H1 (cell line): ENCODE data around the gene GLMP. TPM values are rescaled to one million over a fixed set of nuclear protein-coding genes. Genes with fewer than 3 reads are reported as not detected.

Experiments
- CTCF ChIA-PET: fragments of 300-600 bp; sonication (Branson Sonifier 250); formaldehyde crosslinking; loops from one replicate; lab custom pipeline; 2021; ENCODE audit not compliant: partially characterized antibody; lab: Charles Lee
- POLR2A ChIA-PET: fragments of 300-600 bp; sonication (Branson Sonifier 250); formaldehyde crosslinking; loops from one replicate; lab custom pipeline; 2021; ENCODE audit warnings: inconsistent platforms; ENCODE audit not compliant: partially characterized antibody; lab: Charles Lee
- DNase-seq, 2 experiments: peaks; one replicate each; pipeline versions ENCODE4 v3.0.0 to v3.0.0-alpha.2; 2010 to 2022; ENCODE audit warnings: low spot score in 2 of 2, low read depth in 1 of 2, mixed read lengths in 1 of 2
- FAIRE-seq: peaks from 2 replicates; lab custom pipeline; 2011; peaks lifted over from hg19 to GRCh38; lab: Jason Lieb, UNC
- H2AFZ ChIP-seq: 2 replicates; pipeline ENCODE4 v1.8.1; 2012; ENCODE audit warnings: low read length, inconsistent platforms
- H2AK5ac ChIP-seq: 2 replicates; pipeline ENCODE4 v1.6.1; 2013; ENCODE audit warnings: low read depth, low read length
- H2BK120ac ChIP-seq: replicated peaks from 2 replicates; pipeline ENCODE3; 2013; ENCODE audit warnings: low read depth, low read length, inconsistent platforms
- H2BK12ac ChIP-seq: 2 replicates; pipeline ENCODE4 v1.6.1; 2013; ENCODE audit warnings: low read depth, low read length
- H2BK15ac ChIP-seq: 2 replicates; pipeline ENCODE4 v1.6.1; 2013; ENCODE audit warnings: low read length
- H2BK20ac ChIP-seq: 2 replicates; pipeline ENCODE4 v1.6.1; 2013; ENCODE audit warnings: low read length
- H2BK5ac ChIP-seq: 2 replicates; pipeline ENCODE4 v1.6.1; 2013; ENCODE audit warnings: low read depth, low read length
- H3K14ac ChIP-seq: 2 replicates; pipeline ENCODE4 v1.6.1; 2013; ENCODE audit warnings: inconsistent platforms; ENCODE audit not compliant: insufficient read length
- H3K18ac ChIP-seq: 2 replicates; pipeline ENCODE4 v1.6.1; 2013; ENCODE audit warnings: low read length; ENCODE audit errors: extremely low read depth
- H3K23ac ChIP-seq: 2 replicates; pipeline ENCODE4 v1.6.1; 2013; ENCODE audit warnings: inconsistent platforms; ENCODE audit not compliant: insufficient read length
- H3K23me2 ChIP-seq: 2 replicates; pipeline ENCODE4 v1.6.1; 2013; ENCODE audit warnings: low read depth, low read length
- H3K27ac ChIP-seq: 2 replicates; pipeline ENCODE4 v1.6.1; 2011; ENCODE audit warnings: low read depth, low read length, inconsistent platforms
- H3K27me3 ChIP-seq, 4 experiments: replicated peaks in 1 of 4; 1 replicate in 1 of 4; 2 replicates in 3 of 4; pipeline versions ENCODE4 v1.6.1 to v1.8.1; 2011 to 2013; ENCODE audit warnings: low read length in 3 of 4, mild to moderate bottlenecking in 3 of 4, inconsistent platforms in 2 of 4, mixed read lengths in 2 of 4, moderate library complexity in 1 of 4; ENCODE audit not compliant: control insufficient read depth in 3 of 4, insufficient read depth in 3 of 4; ENCODE audit errors: extremely low read depth in 1 of 4
- H3K36me3 ChIP-seq, 4 experiments: 2 replicates each; pipeline versions ENCODE4 v1.6.1 to v1.8.1; 2011 to 2013; ENCODE audit warnings: mild to moderate bottlenecking in 4 of 4, low read length in 3 of 4, moderate library complexity in 2 of 4, control low read depth in 1 of 4, inconsistent platforms in 1 of 4; ENCODE audit not compliant: insufficient read depth in 4 of 4, control insufficient read depth in 2 of 4
- H3K4ac ChIP-seq: replicated peaks from 2 replicates; pipeline ENCODE3; 2013; ENCODE audit warnings: low read length, low read depth, mixed read lengths, inconsistent platforms; ENCODE audit not compliant: insufficient read length
- H3K4me1 ChIP-seq, 4 experiments: replicated peaks in 1 of 4; 1 replicate in 1 of 4; 2 replicates in 3 of 4; pipeline versions ENCODE4 v1.6.1 to v1.8.1; 2011 to 2013; ENCODE audit warnings: low read length in 3 of 4, inconsistent platforms in 2 of 4, mixed read lengths in 1 of 4; ENCODE audit not compliant: insufficient read depth in 4 of 4, control insufficient read depth in 3 of 4
- H3K4me2 ChIP-seq, 2 experiments: 2 replicates each; pipeline versions ENCODE4 v1.6.1 to v1.8.1; 2011 to 2013; ENCODE audit warnings: low read depth in 2 of 2, low read length in 2 of 2, control low read depth in 1 of 2, inconsistent platforms in 1 of 2, mild to moderate bottlenecking in 1 of 2; ENCODE audit not compliant: insufficient read depth in 1 of 2
- H3K4me3 ChIP-seq, 4 experiments: fragments of 200-600, 300-600 bp in 1 of 4; sonication (generic), shearing (Covaris generic), sonication (Bioruptor Twin) in 1 of 4; 2 replicates each; pipeline versions ENCODE4 v1.5.1 to v1.8.1; 2011 to 2016; ENCODE audit warnings: low read length in 4 of 4, low read depth in 3 of 4, control low read depth in 2 of 4, inconsistent platforms in 2 of 4, mild to moderate bottlenecking in 2 of 4, mixed read lengths in 1 of 4, moderate library complexity in 1 of 4; ENCODE audit not compliant: insufficient read depth in 2 of 4; ENCODE audit errors: extremely low read depth in 1 of 4
- H3K56ac ChIP-seq: replicated peaks from 2 replicates; pipeline ENCODE3; 2013; ENCODE audit warnings: low read depth, mild to moderate bottlenecking, mixed read lengths, low read length, inconsistent platforms; ENCODE audit not compliant: insufficient read length
- H3K79me1 ChIP-seq: 2 replicates; pipeline ENCODE4 v1.6.1; 2013; ENCODE audit warnings: low read depth, low read length, control low read depth
- H3K79me2 ChIP-seq, 2 experiments: 2 replicates each; pipeline versions ENCODE4 v1.6.1 to v1.8.1; 2012 to 2013; ENCODE audit warnings: low read length in 2 of 2, mild to moderate bottlenecking in 2 of 2, inconsistent platforms in 1 of 2; ENCODE audit not compliant: insufficient read depth in 2 of 2, control insufficient read depth in 1 of 2
- H3K9ac ChIP-seq, 4 experiments: replicated peaks in 1 of 4; 1 replicate in 1 of 4; 2 replicates in 3 of 4; pipeline versions ENCODE4 v1.6.1 to v1.8.1; 2011 to 2013; ENCODE audit warnings: low read depth in 3 of 4, low read length in 3 of 4, control low read depth in 2 of 4, mild to moderate bottlenecking in 2 of 4, moderate library complexity in 2 of 4, inconsistent platforms in 1 of 4; ENCODE audit errors: extremely low read depth in 1 of 4
- H3K9me3 ChIP-seq, 2 experiments: 2 replicates each; pipeline versions ENCODE4 v1.6.1 to v1.8.1; 2012 to 2013; ENCODE audit warnings: mild to moderate bottlenecking in 2 of 2, moderate library complexity in 2 of 2, control low read depth in 1 of 2, inconsistent platforms in 1 of 2, low read depth in 1 of 2, low read length in 1 of 2, mixed read lengths in 1 of 2; ENCODE audit not compliant: insufficient read depth in 2 of 2
- H4K20me1 ChIP-seq, 2 experiments: replicated peaks in 1 of 2; 2 replicates each; pipeline versions ENCODE3 to v1.8.1; 2011 to 2013; ENCODE audit warnings: inconsistent platforms in 2 of 2, low read length in 2 of 2, mild to moderate bottlenecking in 1 of 2; ENCODE audit not compliant: insufficient read depth in 2 of 2, control insufficient read depth in 1 of 2
- H4K5ac ChIP-seq: 2 replicates; pipeline ENCODE4 v1.6.1; 2013; ENCODE audit warnings: low read length, low read depth, mixed read lengths, inconsistent platforms; ENCODE audit not compliant: insufficient read length
- H4K8ac ChIP-seq: 2 replicates; pipeline ENCODE4 v1.8.0; 2013; ENCODE audit warnings: mild to moderate bottlenecking, moderate library complexity, low read length, inconsistent platforms; ENCODE audit not compliant: insufficient read depth; ENCODE audit errors: extremely low read depth
- H4K91ac ChIP-seq: replicated peaks from 2 replicates; pipeline ENCODE3; 2013; ENCODE audit warnings: low read length, mixed read lengths, inconsistent platforms; ENCODE audit not compliant: insufficient read length
- WGBS, 2 experiments: shearing (Covaris generic) in 1 of 2; methylation state at CpG; one replicate each; pipeline versions ENCODE4 v1.1.6 to v1.1.7; 2013 to 2015; ENCODE audit warnings: low lambda C conversion rate in 2 of 2, mixed read lengths in 2 of 2, inconsistent platforms in 1 of 2, low coverage in 1 of 2, missing lambda C conversion rate in 1 of 2; ENCODE audit not compliant: insufficient replicate concordance in 2 of 2, insufficient coverage in 1 of 2, insufficient read length in 1 of 2; ENCODE audit errors: extremely low coverage in 1 of 2, missing lambda C conversion rate in 1 of 2; 5-methylcytosine and 5-hydroxymethylcytosine counted together
- polyA plus RNA-seq, 7 experiments: library from polyadenylated mRNA; depleted of rRNA in 3 of 7; stranded (reverse) in 5 of 7; unstranded in 2 of 7; fragments of >200 nt in 5 of 7; fragments of 200-250 nt in 2 of 7; gene quantifications; 1 replicate in 5 of 7; 2 replicates in 1 of 7; 4 replicates in 1 of 7; pipeline versions ENCODE4 v1.2.1 to v1.2.3, GENCODE V29; 2011 to 2013; ENCODE audit warnings: missing spikeins in 2 of 7, mixed read lengths in 2 of 7
- total RNA-seq: library from RNA; stranded (reverse); fragmentation: NEBNext Ultra II Directional; extraction: Animal tissue kit (Norgen Biotek cat#: 25700); gene quantifications from 2 replicates; pipeline ENCODE4 v1.2.1, GENCODE V29; 2021

Gene GLMP
- total and polyA plus RNA-seq, 2 of the 8 experiments (the other 6 are each of a cell fraction or from before 2014, with no cell fraction given), result 48.1 to 59.5 TPM

GRCh38 chr1:156293895-156294294 is 1.6 kb downstream of the GLMP start:
- H3K23ac ChIP-seq, result no peak overlapping the region
- no peak overlapping the region for H2BK12ac ChIP-seq
- H2BK15ac ChIP-seq, result no peak overlapping the region
- H4K20me1 ChIP-seq, result peaks cover 0 to 3% of the 10 kb centered on the region in 2 experiments
- FAIRE-seq, result no peak
- peaks cover 0 to 12% (median 4%) of the 10 kb centered on the region in 4 experiments; a peak in 3 of 7 replicates for H3K4me1 ChIP-seq
- H3K4me3 ChIP-seq, result no peak overlapping the region
- H3K36me3 ChIP-seq, result peaks cover 0 to 7% (median 0%) of the 10 kb centered on the region in 4 experiments; a peak in 2 of 8 replicates
- DNase-seq, result no peak
- 0 out of 2 replicates have a peak, but pooled peaks cover 3% of the 10 kb centered on the region for H3K79me1 ChIP-seq
- H4K5ac ChIP-seq, result no peak overlapping the region
- no peak overlapping the region for H3K14ac ChIP-seq
- no peak overlapping the region for H3K56ac ChIP-seq
- ChIA-PET CTCF (interaction anchor here (0.6 to 1.5 kb wide), 5 partner anchors 11 to 152 kb away, joined by 3 to 4 read pairs (median 3); no protein-coding TSS in a partner anchor), POLR2A (interaction anchor here (0.9 to 16.5 kb wide), 5 partner anchors 9 to 16 kb away, joined by 3 to 221 read pairs (median 4); partner anchors contain the start of genes SMG5 and TMEM79)
- peaks cover 7% of the 10 kb centered on the region; the same call in 1 of the 2 replicates for H3K23me2 ChIP-seq
- H2AK5ac ChIP-seq, result no peak overlapping the region
- H3K9me3 ChIP-seq, result no peaks in the 10 kb centered on the region
- no peak overlapping the region for H3K4me2 ChIP-seq
- no peak overlapping the region for H4K8ac ChIP-seq
- no peak overlapping the region for H3K18ac ChIP-seq
- H3K9ac ChIP-seq, result no peak overlapping the region
- no peak overlapping the region for H2BK5ac ChIP-seq
- no peak overlapping the region for H2BK120ac ChIP-seq
- WGBS, 2 experiments, result 96% methylated on average over 9 of the region's 9 CpGs; no CpG with 5 or more reads in 1 of the 2 experiments
- no peak overlapping the region for H3K27ac ChIP-seq
- no peak overlapping the region for H4K91ac ChIP-seq
- H3K79me2 ChIP-seq, result no peaks in the 10 kb centered on the region
- no peaks in the 10 kb centered on the region for H3K27me3 ChIP-seq
- H2AFZ ChIP-seq, result no peak overlapping the region
- no peak overlapping the region for H2BK20ac ChIP-seq
- no peak overlapping the region for H3K4ac ChIP-seq
